H1 (cell line): Measurements from ENCODE around the gene TEX22. TPM values are rescaled to one million over a fixed set of nuclear protein-coding genes. Genes with fewer than 3 reads are reported as not detected.

ENCODE experiments used
- CTCF ChIA-PET: fragments of 300-600 bp; sonication (Branson Sonifier 250); formaldehyde crosslinking; loops from one replicate; lab custom pipeline; 2021; ENCODE audit not compliant: partially characterized antibody; lab: Charles Lee
- POLR2A ChIA-PET: fragments of 300-600 bp; sonication (Branson Sonifier 250); formaldehyde crosslinking; loops from one replicate; lab custom pipeline; 2021; ENCODE audit warnings: inconsistent platforms; ENCODE audit not compliant: partially characterized antibody; lab: Charles Lee
- DNase-seq, 2 experiments: peaks; one replicate each; pipeline versions ENCODE4 v3.0.0 to v3.0.0-alpha.2; 2010 to 2022; ENCODE audit warnings: low spot score in 2 of 2, low read depth in 1 of 2, mixed read lengths in 1 of 2
- FAIRE-seq: peaks from 2 replicates; lab custom pipeline; 2011; peaks lifted over from hg19 to GRCh38; lab: Jason Lieb, UNC
- H2AFZ ChIP-seq: 2 replicates; pipeline ENCODE4 v1.8.1; 2012; ENCODE audit warnings: low read length, inconsistent platforms
- H2AK5ac ChIP-seq: 2 replicates; pipeline ENCODE4 v1.6.1; 2013; ENCODE audit warnings: low read depth, low read length
- H2BK120ac ChIP-seq: replicated peaks from 2 replicates; pipeline ENCODE3; 2013; ENCODE audit warnings: low read depth, low read length, inconsistent platforms
- H2BK12ac ChIP-seq: 2 replicates; pipeline ENCODE4 v1.6.1; 2013; ENCODE audit warnings: low read depth, low read length
- H2BK15ac ChIP-seq: 2 replicates; pipeline ENCODE4 v1.6.1; 2013; ENCODE audit warnings: low read length
- H2BK20ac ChIP-seq: 2 replicates; pipeline ENCODE4 v1.6.1; 2013; ENCODE audit warnings: low read length
- H2BK5ac ChIP-seq: 2 replicates; pipeline ENCODE4 v1.6.1; 2013; ENCODE audit warnings: low read depth, low read length
- H3K14ac ChIP-seq: 2 replicates; pipeline ENCODE4 v1.6.1; 2013; ENCODE audit warnings: inconsistent platforms; ENCODE audit not compliant: insufficient read length
- H3K18ac ChIP-seq: 2 replicates; pipeline ENCODE4 v1.6.1; 2013; ENCODE audit warnings: low read length; ENCODE audit errors: extremely low read depth
- H3K23ac ChIP-seq: 2 replicates; pipeline ENCODE4 v1.6.1; 2013; ENCODE audit warnings: inconsistent platforms; ENCODE audit not compliant: insufficient read length
- H3K23me2 ChIP-seq: 2 replicates; pipeline ENCODE4 v1.6.1; 2013; ENCODE audit warnings: low read depth, low read length
- H3K27ac ChIP-seq: 2 replicates; pipeline ENCODE4 v1.6.1; 2011; ENCODE audit warnings: low read depth, low read length, inconsistent platforms
- H3K27me3 ChIP-seq, 4 experiments: replicated peaks in 1 of 4; 1 replicate in 1 of 4; 2 replicates in 3 of 4; pipeline versions ENCODE4 v1.6.1 to v1.8.1; 2011 to 2013; ENCODE audit warnings: low read length in 3 of 4, mild to moderate bottlenecking in 3 of 4, inconsistent platforms in 2 of 4, mixed read lengths in 2 of 4, moderate library complexity in 1 of 4; ENCODE audit not compliant: control insufficient read depth in 3 of 4, insufficient read depth in 3 of 4; ENCODE audit errors: extremely low read depth in 1 of 4
- H3K36me3 ChIP-seq, 4 experiments: 2 replicates each; pipeline versions ENCODE4 v1.6.1 to v1.8.1; 2011 to 2013; ENCODE audit warnings: mild to moderate bottlenecking in 4 of 4, low read length in 3 of 4, moderate library complexity in 2 of 4, control low read depth in 1 of 4, inconsistent platforms in 1 of 4; ENCODE audit not compliant: insufficient read depth in 4 of 4, control insufficient read depth in 2 of 4
- H3K4ac ChIP-seq: replicated peaks from 2 replicates; pipeline ENCODE3; 2013; ENCODE audit warnings: low read length, low read depth, mixed read lengths, inconsistent platforms; ENCODE audit not compliant: insufficient read length
- H3K4me1 ChIP-seq, 4 experiments: replicated peaks in 1 of 4; 1 replicate in 1 of 4; 2 replicates in 3 of 4; pipeline versions ENCODE4 v1.6.1 to v1.8.1; 2011 to 2013; ENCODE audit warnings: low read length in 3 of 4, inconsistent platforms in 2 of 4, mixed read lengths in 1 of 4; ENCODE audit not compliant: insufficient read depth in 4 of 4, control insufficient read depth in 3 of 4
- H3K4me2 ChIP-seq, 2 experiments: 2 replicates each; pipeline versions ENCODE4 v1.6.1 to v1.8.1; 2011 to 2013; ENCODE audit warnings: low read depth in 2 of 2, low read length in 2 of 2, control low read depth in 1 of 2, inconsistent platforms in 1 of 2, mild to moderate bottlenecking in 1 of 2; ENCODE audit not compliant: insufficient read depth in 1 of 2
- H3K4me3 ChIP-seq, 4 experiments: fragments of 200-600, 300-600 bp in 1 of 4; sonication (generic), shearing (Covaris generic), sonication (Bioruptor Twin) in 1 of 4; 2 replicates each; pipeline versions ENCODE4 v1.5.1 to v1.8.1; 2011 to 2016; ENCODE audit warnings: low read length in 4 of 4, low read depth in 3 of 4, control low read depth in 2 of 4, inconsistent platforms in 2 of 4, mild to moderate bottlenecking in 2 of 4, mixed read lengths in 1 of 4, moderate library complexity in 1 of 4; ENCODE audit not compliant: insufficient read depth in 2 of 4; ENCODE audit errors: extremely low read depth in 1 of 4
- H3K56ac ChIP-seq: replicated peaks from 2 replicates; pipeline ENCODE3; 2013; ENCODE audit warnings: low read depth, mild to moderate bottlenecking, mixed read lengths, low read length, inconsistent platforms; ENCODE audit not compliant: insufficient read length
- H3K79me1 ChIP-seq: 2 replicates; pipeline ENCODE4 v1.6.1; 2013; ENCODE audit warnings: low read depth, low read length, control low read depth
- H3K79me2 ChIP-seq, 2 experiments: 2 replicates each; pipeline versions ENCODE4 v1.6.1 to v1.8.1; 2012 to 2013; ENCODE audit warnings: low read length in 2 of 2, mild to moderate bottlenecking in 2 of 2, inconsistent platforms in 1 of 2; ENCODE audit not compliant: insufficient read depth in 2 of 2, control insufficient read depth in 1 of 2
- H3K9ac ChIP-seq, 4 experiments: replicated peaks in 1 of 4; 1 replicate in 1 of 4; 2 replicates in 3 of 4; pipeline versions ENCODE4 v1.6.1 to v1.8.1; 2011 to 2013; ENCODE audit warnings: low read depth in 3 of 4, low read length in 3 of 4, control low read depth in 2 of 4, mild to moderate bottlenecking in 2 of 4, moderate library complexity in 2 of 4, inconsistent platforms in 1 of 4; ENCODE audit errors: extremely low read depth in 1 of 4
- H3K9me3 ChIP-seq, 2 experiments: 2 replicates each; pipeline versions ENCODE4 v1.6.1 to v1.8.1; 2012 to 2013; ENCODE audit warnings: mild to moderate bottlenecking in 2 of 2, moderate library complexity in 2 of 2, control low read depth in 1 of 2, inconsistent platforms in 1 of 2, low read depth in 1 of 2, low read length in 1 of 2, mixed read lengths in 1 of 2; ENCODE audit not compliant: insufficient read depth in 2 of 2
- H4K20me1 ChIP-seq, 2 experiments: replicated peaks in 1 of 2; 2 replicates each; pipeline versions ENCODE3 to v1.8.1; 2011 to 2013; ENCODE audit warnings: inconsistent platforms in 2 of 2, low read length in 2 of 2, mild to moderate bottlenecking in 1 of 2; ENCODE audit not compliant: insufficient read depth in 2 of 2, control insufficient read depth in 1 of 2
- H4K5ac ChIP-seq: 2 replicates; pipeline ENCODE4 v1.6.1; 2013; ENCODE audit warnings: low read length, low read depth, mixed read lengths, inconsistent platforms; ENCODE audit not compliant: insufficient read length
- H4K8ac ChIP-seq: 2 replicates; pipeline ENCODE4 v1.8.0; 2013; ENCODE audit warnings: mild to moderate bottlenecking, moderate library complexity, low read length, inconsistent platforms; ENCODE audit not compliant: insufficient read depth; ENCODE audit errors: extremely low read depth
- H4K91ac ChIP-seq: replicated peaks from 2 replicates; pipeline ENCODE3; 2013; ENCODE audit warnings: low read length, mixed read lengths, inconsistent platforms; ENCODE audit not compliant: insufficient read length
- BCL11A ChIP-seq, 2 experiments: IDR thresholded peaks; one replicate each; pipeline ENCODE4 v1.6.1; 2011; ENCODE audit warnings: low read depth in 2 of 2, low read length in 2 of 2, mild to moderate bottlenecking in 2 of 2
- BRCA1 ChIP-seq: IDR thresholded peaks from 2 replicates; pipeline ENCODE4 v1.6.1; 2012; ENCODE audit warnings: low read depth, low read length, improper control_type of control experiment
- E2F6 ChIP-seq: IDR thresholded peaks from 2 replicates; pipeline ENCODE4 v1.6.1; 2012; ENCODE audit warnings: inconsistent platforms
- GABPA ChIP-seq: IDR thresholded peaks from 2 replicates; pipeline ENCODE4 v1.6.1; 2011; ENCODE audit warnings: mild to moderate bottlenecking, low read length, moderate library complexity, borderline replicate concordance; ENCODE audit not compliant: insufficient read depth
- JUN ChIP-seq: IDR thresholded peaks from 2 replicates; pipeline ENCODE4 v1.6.1; 2011; ENCODE audit warnings: low read depth, mild to moderate bottlenecking, improper control_type of control experiment, low read length
- PHF8 ChIP-seq: fragments of 200-600 bp; sonication (generic); conservative IDR thresholded peaks from 2 replicates; pipeline ENCODE4 v1.7.1; 2012; ENCODE audit warnings: low read depth, mild to moderate bottlenecking, inconsistent platforms, low read length, moderate library complexity
- SRF ChIP-seq: IDR thresholded peaks from 2 replicates; pipeline ENCODE4 v1.6.1; 2011; ENCODE audit warnings: mild to moderate bottlenecking, low read depth, low read length, moderate library complexity
- TEAD4 ChIP-seq: IDR thresholded peaks from 2 replicates; pipeline ENCODE4 v1.6.1; 2012; ENCODE audit warnings: low read depth, low read length, inconsistent platforms, mixed read lengths
- WGBS, 2 experiments: shearing (Covaris generic) in 1 of 2; methylation state at CpG; one replicate each; pipeline versions ENCODE4 v1.1.6 to v1.1.7; 2013 to 2015; ENCODE audit warnings: low lambda C conversion rate in 2 of 2, mixed read lengths in 2 of 2, inconsistent platforms in 1 of 2, low coverage in 1 of 2, missing lambda C conversion rate in 1 of 2; ENCODE audit not compliant: insufficient replicate concordance in 2 of 2, insufficient coverage in 1 of 2, insufficient read length in 1 of 2; ENCODE audit errors: extremely low coverage in 1 of 2, missing lambda C conversion rate in 1 of 2; 5-methylcytosine and 5-hydroxymethylcytosine counted together
- polyA plus RNA-seq, 7 experiments: library from polyadenylated mRNA; depleted of rRNA in 3 of 7; stranded (reverse) in 5 of 7; unstranded in 2 of 7; fragments of >200 nt in 5 of 7; fragments of 200-250 nt in 2 of 7; gene quantifications; 1 replicate in 5 of 7; 2 replicates in 1 of 7; 4 replicates in 1 of 7; pipeline versions ENCODE4 v1.2.1 to v1.2.3, GENCODE V29; 2011 to 2013; ENCODE audit warnings: missing spikeins in 2 of 7, mixed read lengths in 2 of 7
- total RNA-seq: library from RNA; stranded (reverse); fragmentation: NEBNext Ultra II Directional; extraction: Animal tissue kit (Norgen Biotek cat#: 25700); gene quantifications from 2 replicates; pipeline ENCODE4 v1.2.1, GENCODE V29; 2021

The TEX22 gene
- total and polyA plus RNA-seq, 2 of the 8 experiments (the other 6 are each of a cell fraction or from before 2014, with no cell fraction given) = 0.24 to 0.39 TPM

- H3K36me3 ChIP-seq = no peaks in the 10 kb centered on the region
- peak overlapping the region; percentile 20; the same call in 1 of the 2 replicates for H3K27ac ChIP-seq
- no peaks in the 10 kb centered on the region for H3K79me2 ChIP-seq
- peaks cover 0 to 15% (median 5%) of the 10 kb centered on the region in 4 experiments; a peak in 5 of 7 replicates for H3K4me1 ChIP-seq
- no peaks in the 10 kb centered on the region for H3K27me3 ChIP-seq
- no peak overlapping the region for H3K9ac ChIP-seq
- no peaks in the 10 kb centered on the region for H3K23me2 ChIP-seq
- no peak for FAIRE-seq
- no peak overlapping the region for H3K4ac ChIP-seq
- no peak overlapping the region for H3K4me3 ChIP-seq
- H3K14ac ChIP-seq = no peak overlapping the region
- H3K56ac ChIP-seq = no peak overlapping the region
- CTCF ChIA-PET = interaction anchor here (0.9 to 1.8 kb wide), 3 partner anchors 11 to 72 kb away, joined by 3 to 4 read pairs (median 4); no protein-coding TSS in a partner anchor
- peak overlapping the region; percentile 86 for H4K8ac ChIP-seq
- no peak overlapping the region for H4K5ac ChIP-seq
- no peak overlapping the region for H2AK5ac ChIP-seq
- no peak overlapping the region for H2AFZ ChIP-seq
- H3K23ac ChIP-seq = no peak overlapping the region
- no peak overlapping the region for H2BK15ac ChIP-seq
- H4K20me1 ChIP-seq = peaks cover 0 to 19% of the 10 kb centered on the region in 2 experiments
- H2BK12ac ChIP-seq = no peak overlapping the region
- H2BK120ac ChIP-seq = no peak overlapping the region
- H3K9me3 ChIP-seq = no peaks in the 10 kb centered on the region
- WGBS, 2 experiments = 88% methylated on average over 20 of the region's 20 CpGs; no CpG with 5 or more reads in 1 of the 2 experiments
- peak overlapping the region; percentile 78 for H2BK5ac ChIP-seq
- no peak overlapping the region for H2BK20ac ChIP-seq
- DNase-seq = no peak
- H3K18ac ChIP-seq = peak overlapping the region; percentile 19; the same call in 1 of the 2 replicates
- no peak overlapping the region for H3K4me2 ChIP-seq
- no peak for TF ChIP-seq BRCA1
- TF ChIP-seq E2F6 = no peak
- TF ChIP-seq PHF8 = no peak
- no peak for TF ChIP-seq GABPA
- TF ChIP-seq BCL11A (IDR thresholded peaks at IDR 0.05; ENCODE audit: low read depth in 2 of 2, low read length in 2 of 2) = no peak
- no peak for TF ChIP-seq SRF
- TF ChIP-seq TEAD4 = no peak
- no peak for TF ChIP-seq JUN
- H4K91ac ChIP-seq = peak overlapping the region; percentile 54
- H3K79me1 ChIP-seq = no peaks in the 10 kb centered on the region
- POLR2A ChIA-PET = no interaction called here
Observed at GRCh38 chr14:105354541-105354940, 43.8 kb upstream of the TEX22 start.
